NK-92 (cell line): Measurements from ENCODE around the gene SPSB2.

ENCODE experiments used
- DNase-seq: peaks from one replicate; lab custom pipeline; 2025; ENCODE audit not compliant: unreplicated experiment; lab: John Stamatoyannopoulos, UW

Gene SPSB2

DNA sequence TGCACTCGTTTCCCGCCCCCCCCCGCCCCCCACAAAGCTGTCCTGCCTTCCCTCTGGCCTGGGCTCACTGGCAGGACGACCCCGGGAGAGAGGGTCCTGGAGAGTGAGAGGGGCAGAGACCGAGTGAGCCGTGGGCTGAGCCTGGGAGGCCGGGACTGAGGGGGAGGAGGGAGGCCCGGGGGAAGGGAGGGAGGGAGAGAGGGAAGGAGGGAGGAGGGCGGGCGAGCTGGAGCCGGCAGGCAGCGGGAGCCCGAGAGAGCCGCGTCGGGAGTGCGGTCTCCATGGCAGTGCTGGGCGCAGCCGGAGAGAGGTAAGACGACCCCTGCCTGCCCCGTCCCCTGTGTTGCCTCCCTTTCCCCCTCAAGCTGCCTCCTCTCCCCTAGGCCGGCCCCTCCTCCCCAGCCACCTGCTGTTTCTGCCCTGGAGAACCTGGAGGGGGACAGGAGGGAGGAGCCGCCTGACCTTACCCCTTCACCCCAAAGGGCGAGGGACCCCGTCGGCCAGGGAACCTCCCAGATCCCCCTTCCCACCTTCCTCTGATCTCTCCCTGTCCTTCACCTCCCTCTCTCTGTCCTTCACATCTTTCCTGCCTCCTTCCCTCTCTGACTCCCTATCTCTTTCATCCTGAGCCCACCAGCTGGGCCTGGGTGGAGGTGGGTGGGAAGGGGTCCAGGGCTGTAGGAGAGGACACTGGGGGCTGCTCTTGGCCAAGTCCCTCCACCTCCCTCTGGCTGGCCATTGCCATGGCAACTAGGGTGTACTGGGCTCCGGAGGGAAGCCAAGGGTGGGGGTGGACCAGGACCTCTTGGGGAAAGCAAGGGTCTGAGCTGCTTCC lies 51.3 kb downstream of the SPSB2 start, which contains the start of gene GPR162:
GPR162 (plus strand) TSS at position 231 of the 835 bp plus-strand sequence. CDS start 2,078 bp downstream, outside the sequence.
- DNase-seq = no peak
